ENCODE results near the gene RHOBTB1. TPM values are rescaled to one million over a fixed set of nuclear protein-coding genes. Genes with fewer than 3 reads are reported as not detected.
"Not testable (repeated sequence)": the region's sequence is repeated elsewhere in the genome, so short reads cannot be mapped to it uniquely, and the experiment has no call there.

The RHOBTB1 gene
- total RNA-seq, 1 donor from 2014 or later = 0.24 TPM

GRCh38 chr10:60974463-60975149, 30.6 kb upstream of the RHOBTB1 start:
- no peak overlapping the region for H3K27ac Mint-ChIP-seq
- H3K36me3 Mint-ChIP-seq (ENCODE audit: low read depth) = no peaks in the 10 kb centered on the region
- TF ChIP-seq CTCF (IDR thresholded peaks at IDR 0.05) = no peak
- ATAC-seq (ENCODE audit: low read depth) (no peak), DNase-seq (no peak)
- ChIA-PET CTCF (no interaction called here), POLR2A (no interaction called here)
- H3K4me3 Mint-ChIP-seq = no peak overlapping the region
- intact Hi-C loops (cut with micrococcal nuclease) = no loop called here
- no peaks in the 10 kb centered on the region for H3K9me3 Mint-ChIP-seq
- H3K4me1 Mint-ChIP-seq = no peaks in the 10 kb centered on the region
- H3K27me3 Mint-ChIP-seq = peaks cover 5% of the 10 kb centered on the region

- Mint-ChIP-seq H3K4me1 (peaks cover 3% of the 10 kb centered on the region), H3K36me3 (ENCODE audit: low read depth) (no peaks in the 10 kb centered on the region), H3K4me3 (no peak overlapping the region), H3K27ac (no peak overlapping the region), H3K27me3 (peaks cover 6% of the 10 kb centered on the region), H3K9me3 (no peaks in the 10 kb centered on the region)
- DNase-seq = no peak
- intact Hi-C loops (cut with micrococcal nuclease) = no loop called here
- POLR2A ChIA-PET = no interaction called here
- CTCF ChIA-PET = no interaction called here
- no peak for TF ChIP-seq CTCF (IDR thresholded peaks at IDR 0.05)
- no peak for ATAC-seq (ENCODE audit: low read depth)
These were observed 29.1 kb upstream of the RHOBTB1 start for GRCh38 chr10:60973086-60973485.

GRCh38 chr10:60972181-60972580, 28.2 kb upstream of the RHOBTB1 start:
- intact Hi-C loops (cut with micrococcal nuclease); DNase-seq; H3K27ac Mint-ChIP-seq; H3K4me3 Mint-ChIP-seq; POLR2A ChIA-PET; CTCF ChIA-PET; H3K4me1 Mint-ChIP-seq; H3K9me3 Mint-ChIP-seq; ATAC-seq (ENCODE audit: low read depth); H3K36me3 Mint-ChIP-seq (ENCODE audit: low read depth): not testable (repeated sequence)
- peaks cover 13% of the 10 kb centered on the region for H3K27me3 Mint-ChIP-seq

GRCh38 chr10:60970526-60970925, 26.5 kb upstream of the RHOBTB1 start:
- no peak for DNase-seq
- Mint-ChIP-seq H3K27ac (no peak overlapping the region), H3K27me3 (peaks cover 13% of the 10 kb centered on the region), H3K9me3 (no peaks in the 10 kb centered on the region), H3K4me1 (peaks cover 5% of the 10 kb centered on the region), H3K4me3 (no peak overlapping the region), H3K36me3 (ENCODE audit: low read depth) (no peaks in the 10 kb centered on the region)
- ChIA-PET CTCF (no interaction called here), POLR2A (no interaction called here)
- ATAC-seq (ENCODE audit: low read depth) = no peak
- no peak for TF ChIP-seq CTCF (IDR thresholded peaks at IDR 0.05)
- intact Hi-C loops (cut with micrococcal nuclease) = no loop called here

- Mint-ChIP-seq H3K27ac (no peak overlapping the region), H3K9me3 (no peaks in the 10 kb centered on the region), H3K36me3 (ENCODE audit: low read depth) (no peaks in the 10 kb centered on the region), H3K4me3 (no peak overlapping the region), H3K27me3 (peaks cover 13% of the 10 kb centered on the region), H3K4me1 (peaks cover 9% of the 10 kb centered on the region)
- intact Hi-C loops (cut with micrococcal nuclease) = loop anchor here (10.0 kb wide), 1 partner anchor 314 kb away; no protein-coding TSS in a partner anchor
- CTCF ChIA-PET = no interaction called here
- no peak for TF ChIP-seq CTCF (IDR thresholded peaks at IDR 0.05)
- POLR2A ChIA-PET = no interaction called here
- ATAC-seq (ENCODE audit: low read depth) = no peak
- no peak for DNase-seq
These were observed 24.5 kb upstream of the RHOBTB1 start for GRCh38 chr10:60968504-60968903.

All from activated B cell treated with CpG ODN at 0.5 μM for 24 hours (primary cell).